MM.1S (cell line): ENCODE data around the gene PTGFR.

Experiments
- DNase-seq: peaks from one replicate; pipeline ENCODE4 v3.0.0-alpha.2; 2015
- H2AFZ ChIP-seq: fragments of 300-600 bp; sonication (generic); 2 replicates; pipeline ENCODE4 v1.6.0; 2016; ENCODE audit warnings: antibody characterized with exemption, low read length
- H3F3A ChIP-seq: fragments of 300-600 bp; sonication (generic); 2 replicates; pipeline ENCODE4 v1.6.1; 2016; ENCODE audit warnings: mild to moderate bottlenecking, antibody characterized with exemption, low read length, moderate library complexity, mixed read lengths; ENCODE audit not compliant: insufficient read depth
- H3K27ac ChIP-seq: fragments of 300-600 bp; sonication (generic); 2 replicates; pipeline ENCODE4 v1.5.1; 2016; ENCODE audit warnings: mild to moderate bottlenecking, low read length
- H3K27me3 ChIP-seq: fragments of 300-600 bp; sonication (generic); replicated peaks from 2 replicates; pipeline ENCODE4 v1.6.0; 2016; ENCODE audit warnings: low read length; ENCODE audit not compliant: insufficient read depth
- H3K36me3 ChIP-seq: fragments of 300-600 bp; sonication (generic); replicated peaks from 2 replicates; pipeline ENCODE4 v1.6.1; 2016; ENCODE audit warnings: mild to moderate bottlenecking, low read length, mixed read lengths; ENCODE audit not compliant: insufficient read depth
- H3K4me1 ChIP-seq: fragments of 300-600 bp; sonication (generic); 2 replicates; pipeline ENCODE4 v1.6.1; 2016; ENCODE audit warnings: low read length, mixed read lengths
- H3K4me2 ChIP-seq: fragments of 300-600 bp; sonication (generic); 2 replicates; pipeline ENCODE4 v1.6.0; 2016; ENCODE audit warnings: low read depth, low read length
- H3K4me3 ChIP-seq: fragments of 300-600 bp; sonication (generic); 2 replicates; pipeline ENCODE4 v1.5.1; 2016; ENCODE audit warnings: low read length, mixed read lengths
- H3K79me2 ChIP-seq: fragments of 300-600 bp; sonication (generic); 2 replicates; pipeline ENCODE4 v1.6.1; 2016; ENCODE audit warnings: mixed run types, low read length, mixed read lengths
- H3K9ac ChIP-seq: fragments of 300-600 bp; sonication (generic); 2 replicates; pipeline ENCODE4 v1.6.1; 2016; ENCODE audit warnings: low read length, mixed read lengths
- H3K9me2 ChIP-seq: fragments of 300-600 bp; sonication (generic); replicated peaks from 2 replicates; pipeline ENCODE4 v1.6.1; 2016; ENCODE audit warnings: mild to moderate bottlenecking, low read length, mixed read lengths; ENCODE audit not compliant: insufficient read depth
- H3K9me3 ChIP-seq: fragments of 300-600 bp; sonication (generic); replicated peaks from 2 replicates; pipeline ENCODE4 v1.6.1; 2016; ENCODE audit warnings: mild to moderate bottlenecking, low read length, mixed read lengths; ENCODE audit not compliant: insufficient read depth
- H4K20me1 ChIP-seq: fragments of 300-600 bp; sonication (generic); 2 replicates; pipeline ENCODE4 v1.6.1; 2016; ENCODE audit warnings: mild to moderate bottlenecking, low read length, moderate library complexity, mixed read lengths; ENCODE audit not compliant: insufficient read depth
- CTCF ChIP-seq: fragments of 300-600 bp; sonication (generic); IDR thresholded peaks from 2 replicates; pipeline ENCODE4 v1.5.1; 2016; ENCODE audit warnings: antibody characterized with exemption, low read length, mixed read lengths
- EZH2 ChIP-seq: fragments of 300-600 bp; sonication (generic); optimal IDR thresholded peaks from 2 replicates; pipeline ENCODE3; 2017; ENCODE audit warnings: low read depth, mild to moderate bottlenecking, antibody characterized with exemption, low read length, mixed read lengths
- EZH2phosphoT487 ChIP-seq: fragments of 300-600 bp; sonication (generic); IDR thresholded peaks from 2 replicates; pipeline ENCODE4 v1.6.1; 2018; ENCODE audit warnings: antibody characterized with exemption, low read length

PTGFR gene

GRCh38 chr1:78474092-78474491, 16.7 kb upstream of the PTGFR start:
- TF ChIP-seq EZH2 (no peak), CTCF (no peak), EZH2phosphoT487 (no peak)
- no peak overlapping the region for H3K9ac ChIP-seq

GRCh38 chr1:78475888-78476610, 14.7 kb upstream of the PTGFR start:
- no peak overlapping the region for H3K4me2 ChIP-seq
- H4K20me1 ChIP-seq, result no peaks in the 10 kb centered on the region
- no peaks in the 10 kb centered on the region for H3F3A ChIP-seq
- no peaks in the 10 kb centered on the region for H3K79me2 ChIP-seq
- H3K9ac ChIP-seq, result no peak overlapping the region
- no peak overlapping the region for H2AFZ ChIP-seq
- no peak overlapping the region for H3K27ac ChIP-seq
- no peaks in the 10 kb centered on the region for H3K27me3 ChIP-seq
- TF ChIP-seq EZH2 (no peak), CTCF (no peak), EZH2phosphoT487 (no peak)
- H3K9me3 ChIP-seq, result no peaks in the 10 kb centered on the region
- no peak overlapping the region for H3K4me3 ChIP-seq
- H3K4me1 ChIP-seq, result no peaks in the 10 kb centered on the region
- no peaks in the 10 kb centered on the region for H3K9me2 ChIP-seq
- DNase-seq, result no peak
- H3K36me3 ChIP-seq, result no peaks in the 10 kb centered on the region

More at GRCh38 chr1:78474092-78474491, 16.7 kb upstream of the PTGFR start:
- Histone ChIP-seq H3K4me2 (no peak overlapping the region), H3K27me3 (no peaks in the 10 kb centered on the region), H4K20me1 (no peaks in the 10 kb centered on the region), H3K4me1 (no peaks in the 10 kb centered on the region), H3K36me3 (no peaks in the 10 kb centered on the region), H3K27ac (no peak overlapping the region), H2AFZ (no peak overlapping the region), H3K4me3 (no peak overlapping the region), H3K9me2 (no peaks in the 10 kb centered on the region), H3K9me3 (no peaks in the 10 kb centered on the region), H3K79me2 (no peaks in the 10 kb centered on the region), H3F3A (no peaks in the 10 kb centered on the region)
- DNase-seq, result no peak

- H3K36me3 ChIP-seq, result no peaks in the 10 kb centered on the region
- H4K20me1 ChIP-seq, result no peaks in the 10 kb centered on the region
- H3K9me3 ChIP-seq, result no peaks in the 10 kb centered on the region
- no peaks in the 10 kb centered on the region for H3K4me1 ChIP-seq
- H3K9me2 ChIP-seq, result no peaks in the 10 kb centered on the region
- H3K79me2 ChIP-seq, result no peaks in the 10 kb centered on the region
- no peak for TF ChIP-seq EZH2phosphoT487
- TF ChIP-seq EZH2, result no peak
- no peak for TF ChIP-seq CTCF
- H2AFZ ChIP-seq, result no peak overlapping the region
- H3K27me3 ChIP-seq, result no peaks in the 10 kb centered on the region
- no peak for DNase-seq
- H3K4me3 ChIP-seq, result no peak overlapping the region
- no peak overlapping the region for H3K27ac ChIP-seq
- no peak overlapping the region for H3K4me2 ChIP-seq
- H3K9ac ChIP-seq, result no peak overlapping the region
- H3F3A ChIP-seq, result no peaks in the 10 kb centered on the region
These were observed 6.9 kb upstream of the PTGFR start for GRCh38 chr1:78483903-78484302.
